PC-3 (cell line): Measurements from ENCODE around the gene IRGC. TPM values are rescaled to one million over a fixed set of nuclear protein-coding genes. Genes with fewer than 3 reads are reported as not detected.

Experiments used
- ATAC-seq: fragments of 200-7000 bp; cut with Tn5 transposase; 2 replicates; pipeline ENCODE4 v1.9.1; 2020; ENCODE audit warnings: mild to moderate bottlenecking, moderate library complexity
- BruUV-seq: library from RNA; stranded (reverse); fragments of 400-500 nt; replicated peaks from 2 replicates; lab custom pipeline; 2021; lab: Mats Ljungman, UMichigan
- CTCF ChIA-PET: fragments of 300-600 bp; sonication (Branson Sonifier 250); formaldehyde crosslinking; loops from one replicate; lab custom pipeline; 2022; ENCODE audit warnings: antibody characterized with exemption; lab: Charles Lee
- POLR2A ChIA-PET: fragments of 300-600 bp; sonication (Branson Sonifier 250); formaldehyde crosslinking; loops from one replicate; lab custom pipeline; 2022; ENCODE audit warnings: antibody characterized with exemption; ENCODE audit not compliant: unreplicated experiment; lab: Charles Lee
- DNase-seq: peaks from one replicate; pipeline ENCODE4 v3.0.0-alpha.2; 2015
- H2AFZ ChIP-seq: fragments of 300-600 bp; sonication (generic); 2 replicates; pipeline ENCODE4 v1.6.0; 2016; ENCODE audit warnings: antibody characterized with exemption, low read length
- H3F3A ChIP-seq: fragments of 300-600 bp; sonication (generic); one replicate; pipeline ENCODE4 v1.6.0; 2017; ENCODE audit warnings: antibody characterized with exemption, low read length, control low read depth, mild to moderate bottlenecking; ENCODE audit not compliant: unreplicated experiment
- H3K27ac ChIP-seq: fragments of 300-600 bp; sonication (generic); 2 replicates; pipeline ENCODE4 v1.5.1; 2016; ENCODE audit warnings: mild to moderate bottlenecking, low read length
- H3K27me3 ChIP-seq: fragments of 300-600 bp; sonication (generic); 2 replicates; pipeline ENCODE4 v1.6.1; 2016; ENCODE audit warnings: low read length, mixed read lengths
- H3K36me3 ChIP-seq: fragments of 300-600 bp; sonication (generic); 2 replicates; pipeline ENCODE4 v1.6.1; 2016; ENCODE audit warnings: low read depth, mixed run types, low read length, mixed read lengths
- H3K4me1 ChIP-seq: fragments of 300-600 bp; sonication (generic); 2 replicates; pipeline ENCODE4 v1.5.1; 2016; ENCODE audit warnings: low read length; ENCODE audit not compliant: insufficient read depth
- H3K4me2 ChIP-seq: fragments of 300-600 bp; sonication (generic); 2 replicates; pipeline ENCODE4 v1.6.0; 2016; ENCODE audit warnings: low read length
- H3K4me3 ChIP-seq: fragments of 300-600 bp; sonication (generic); 2 replicates; pipeline ENCODE4 v1.5.1; 2016; ENCODE audit warnings: mild to moderate bottlenecking, low read length, mixed read lengths
- H3K79me2 ChIP-seq: fragments of 300-600 bp; sonication (generic); 2 replicates; pipeline ENCODE4 v1.6.1; 2017; ENCODE audit warnings: low read length, mixed read lengths
- H3K9ac ChIP-seq: fragments of 300-600 bp; sonication (generic); 2 replicates; pipeline ENCODE4 v1.6.0; 2016; ENCODE audit warnings: mild to moderate bottlenecking, low read length
- H3K9me2 ChIP-seq: fragments of 300-600 bp; sonication (generic); replicated peaks from 2 replicates; pipeline ENCODE4 v1.6.1; 2016; ENCODE audit warnings: mixed run types, low read length, mixed read lengths
- H3K9me3 ChIP-seq: fragments of 300-600 bp; sonication (generic); 2 replicates; pipeline ENCODE4 v1.6.1; 2016; ENCODE audit warnings: low read length, mixed read lengths
- H4K20me1 ChIP-seq: fragments of 300-600 bp; sonication (generic); 2 replicates; pipeline ENCODE4 v1.6.1; 2016; ENCODE audit warnings: low read length, mixed read lengths
- EZH2 ChIP-seq: fragments of 300-600 bp; sonication (generic); IDR thresholded peaks from one replicate; pipeline ENCODE4 v1.6.1; 2017; ENCODE audit warnings: antibody characterized with exemption, mild to moderate bottlenecking, low read length; ENCODE audit not compliant: unreplicated experiment
- EZH2phosphoT487 ChIP-seq: fragments of 300-600 bp; sonication (generic); IDR thresholded peaks from 2 replicates; pipeline ENCODE4 v1.6.1; 2018; ENCODE audit warnings: mild to moderate bottlenecking, antibody characterized with exemption, low read length, borderline replicate concordance
- intact Hi-C: fragments of 100-400 bp; cut with micrococcal nuclease; formaldehyde crosslinking; loops from 2 replicates; pipeline ENCODE4 v1.9.0; 2023
- total RNA-seq: library from RNA; depleted of rRNA; stranded (reverse); fragments of >200 nt; gene quantifications from 2 replicates; pipeline ENCODE4 v1.2.3, GENCODE V29; 2014
- TF ChIP-seq, protein P1 (sequence below): fragments of 300-600 bp; sonication (generic); conservative IDR thresholded peaks from 2 replicates; pipeline ENCODE4 v1.5.1; 2017; ENCODE audit warnings: antibody characterized with exemption, low read depth, mild to moderate bottlenecking, low read length

IRGC gene
- total RNA-seq, 1 experiment from 2014 or later, result not detected

DNA sequence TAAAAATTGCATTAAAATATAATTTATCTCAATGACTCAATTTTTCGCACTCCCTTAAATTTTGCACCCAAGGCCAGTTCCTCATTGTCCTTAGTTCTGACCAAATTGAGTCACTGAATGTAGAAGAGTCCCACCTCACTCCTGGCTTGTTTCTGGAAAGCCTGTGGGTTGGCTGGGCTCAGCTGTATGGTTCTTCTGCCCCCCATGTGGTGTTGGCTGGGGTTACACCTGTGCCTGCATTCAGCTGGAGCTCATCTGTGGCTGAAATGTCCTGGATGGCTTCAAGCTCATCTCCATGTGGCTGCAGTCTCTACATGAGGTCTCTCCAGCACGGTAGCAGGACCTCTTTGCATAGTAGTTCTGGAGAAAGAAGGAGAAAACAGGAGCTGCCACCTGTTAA lies 7.2 kb upstream of the IRGC start:
- Histone ChIP-seq H3F3A (no peaks in the 10 kb centered on the region), H3K79me2 (no peaks in the 10 kb centered on the region), H4K20me1 (no peaks in the 10 kb centered on the region), H2AFZ (no peak overlapping the region), H3K9ac (no peak overlapping the region), H3K36me3 (no peaks in the 10 kb centered on the region), H3K27ac (no peak overlapping the region), H3K4me3 (no peak overlapping the region), H3K4me2 (no peak overlapping the region), H3K9me3 (0 out of 2 replicates have a peak, but pooled peaks cover 4% of the 10 kb centered on the region), H3K9me2 (no peaks in the 10 kb centered on the region), H3K4me1 (peaks cover 12% of the 10 kb centered on the region), H3K27me3 (no peaks in the 10 kb centered on the region)
- BruUV-seq, result no TSS peak
- DNase-seq (no peak), ATAC-seq (no peak)
- TF ChIP-seq, protein P1, sequence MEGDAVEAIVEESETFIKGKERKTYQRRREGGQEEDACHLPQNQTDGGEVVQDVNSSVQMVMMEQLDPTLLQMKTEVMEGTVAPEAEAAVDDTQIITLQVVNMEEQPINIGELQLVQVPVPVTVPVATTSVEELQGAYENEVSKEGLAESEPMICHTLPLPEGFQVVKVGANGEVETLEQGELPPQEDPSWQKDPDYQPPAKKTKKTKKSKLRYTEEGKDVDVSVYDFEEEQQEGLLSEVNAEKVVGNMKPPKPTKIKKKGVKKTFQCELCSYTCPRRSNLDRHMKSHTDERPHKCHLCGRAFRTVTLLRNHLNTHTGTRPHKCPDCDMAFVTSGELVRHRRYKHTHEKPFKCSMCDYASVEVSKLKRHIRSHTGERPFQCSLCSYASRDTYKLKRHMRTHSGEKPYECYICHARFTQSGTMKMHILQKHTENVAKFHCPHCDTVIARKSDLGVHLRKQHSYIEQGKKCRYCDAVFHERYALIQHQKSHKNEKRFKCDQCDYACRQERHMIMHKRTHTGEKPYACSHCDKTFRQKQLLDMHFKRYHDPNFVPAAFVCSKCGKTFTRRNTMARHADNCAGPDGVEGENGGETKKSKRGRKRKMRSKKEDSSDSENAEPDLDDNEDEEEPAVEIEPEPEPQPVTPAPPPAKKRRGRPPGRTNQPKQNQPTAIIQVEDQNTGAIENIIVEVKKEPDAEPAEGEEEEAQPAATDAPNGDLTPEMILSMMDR, result no peak
- TF ChIP-seq EZH2 (no peak), EZH2phosphoT487 (no peak)
- POLR2A ChIA-PET, result no interaction called here
- intact Hi-C loops, result no loop called here
- CTCF ChIA-PET, result no interaction called here

DNA sequence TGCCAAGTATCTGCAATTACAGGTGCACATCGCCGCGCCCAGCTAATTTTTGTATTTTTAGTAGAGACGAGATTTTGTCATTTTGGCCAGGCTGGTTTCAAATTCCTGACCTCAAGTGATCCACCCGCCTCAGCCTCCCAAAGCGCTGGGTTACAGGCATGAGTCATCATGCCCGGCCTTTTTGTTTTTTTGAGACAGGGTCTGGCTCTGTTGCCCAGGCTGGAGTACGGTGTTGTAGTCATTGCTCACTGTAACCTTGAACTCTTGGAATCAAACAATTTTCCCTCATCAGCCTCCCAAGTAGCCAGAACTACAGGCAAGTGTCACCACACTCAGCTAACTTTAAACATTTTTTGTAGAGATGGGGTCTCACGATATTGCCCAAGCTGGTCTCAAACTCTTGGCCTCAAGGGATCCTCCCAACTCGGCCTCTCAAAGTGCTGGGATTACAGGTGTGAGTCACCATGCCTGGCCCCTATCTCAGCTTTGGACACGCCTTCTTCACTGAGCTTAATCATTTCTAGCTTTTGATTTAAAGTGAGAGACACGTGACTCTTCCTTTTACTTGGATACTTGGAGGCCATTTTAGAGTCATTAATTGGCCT lies 4.0 kb upstream of the IRGC start:
- no TSS peak for BruUV-seq
- no peaks in the 10 kb centered on the region for H3K4me1 ChIP-seq
- no peak for ATAC-seq
- no peaks in the 10 kb centered on the region for H3F3A ChIP-seq
- H3K27me3 ChIP-seq, result no peaks in the 10 kb centered on the region
- H4K20me1 ChIP-seq, result no peaks in the 10 kb centered on the region
- ChIA-PET CTCF (no interaction called here), POLR2A (interaction anchor here (0.6 kb wide), 1 partner anchor 1921 kb away, joined by 3 read pairs; no protein-coding TSS in a partner anchor)
- H3K27ac ChIP-seq, result no peak overlapping the region
- H2AFZ ChIP-seq, result no peak overlapping the region
- H3K4me3 ChIP-seq, result no peak overlapping the region
- DNase-seq, result peak; percentile 19
- H3K79me2 ChIP-seq, result no peaks in the 10 kb centered on the region
- intact Hi-C loops, result no loop called here
- no peaks in the 10 kb centered on the region for H3K9me2 ChIP-seq
- H3K36me3 ChIP-seq, result no peaks in the 10 kb centered on the region
- H3K9me3 ChIP-seq, result 0 out of 2 replicates have a peak, but pooled peaks cover 4% of the 10 kb centered on the region
- TF ChIP-seq EZH2 (no peak), EZH2phosphoT487 (no peak)
- TF ChIP-seq, protein P1, result no peak
- no peak overlapping the region for H3K9ac ChIP-seq
- H3K4me2 ChIP-seq, result no peak overlapping the region

DNA sequence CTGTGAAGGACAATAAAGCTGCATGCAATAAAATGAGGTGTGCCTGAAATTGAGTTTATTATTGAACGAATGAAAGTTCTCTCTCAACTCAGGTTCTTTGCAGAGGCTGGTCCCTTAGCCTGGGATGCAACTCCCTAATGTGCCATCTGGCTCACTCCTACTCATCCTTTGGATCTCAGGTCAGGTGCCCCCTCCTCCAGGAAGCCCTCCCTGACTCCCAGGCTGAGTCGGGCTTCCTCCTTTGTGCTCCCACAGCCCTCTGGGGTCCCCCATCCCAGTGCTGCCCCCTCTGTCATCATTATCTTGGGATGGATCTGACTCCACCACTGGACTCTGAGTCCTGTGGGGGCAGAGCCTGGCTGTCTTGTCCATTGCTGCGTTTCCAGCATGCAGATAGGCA lies 2.7 kb upstream of the IRGC start:
- Histone ChIP-seq H3K27me3 (no peaks in the 10 kb centered on the region), H2AFZ (no peak overlapping the region), H4K20me1 (no peaks in the 10 kb centered on the region), H3K9me3 (0 out of 2 replicates have a peak, but pooled peaks cover 4% of the 10 kb centered on the region), H3K9me2 (no peaks in the 10 kb centered on the region), H3F3A (no peaks in the 10 kb centered on the region), H3K27ac (no peak overlapping the region), H3K4me1 (no peaks in the 10 kb centered on the region), H3K79me2 (no peaks in the 10 kb centered on the region), H3K36me3 (no peaks in the 10 kb centered on the region), H3K9ac (no peak overlapping the region), H3K4me3 (no peak overlapping the region), H3K4me2 (no peak overlapping the region)
- ATAC-seq (no peak), DNase-seq (no peak)
- BruUV-seq, result no TSS peak
- CTCF ChIA-PET, result no interaction called here
- intact Hi-C loops, result no loop called here
- POLR2A ChIA-PET, result no interaction called here
- TF ChIP-seq, protein P1, result no peak
- TF ChIP-seq EZH2phosphoT487, result no peak
- TF ChIP-seq EZH2, result no peak
